Fibroblast of lung (primary cell): ENCODE data around the gene C1QTNF5. TPM values are rescaled to one million over a fixed set of nuclear protein-coding genes. Genes with fewer than 3 reads are reported as not detected.

ENCODE experiments used
- DNase-seq, 2 donors: peaks; one replicate each; pipeline versions ENCODE4 v3.0.0 to v3.0.0-alpha.2; 2010; ENCODE audit warnings: low read depth in 2 of 2
- H2AFZ ChIP-seq: 2 replicates; pipeline ENCODE4 v1.5.1; 2012; ENCODE audit warnings: low read length, control low read depth, inconsistent platforms
- H3K27ac ChIP-seq: 2 replicates; pipeline ENCODE4 v1.5.1; 2011; ENCODE audit warnings: low read length, control low read depth; ENCODE audit not compliant: insufficient read depth
- H3K27me3 ChIP-seq: 2 replicates; pipeline ENCODE4 v1.5.1; 2011; ENCODE audit warnings: mild to moderate bottlenecking, low read length; ENCODE audit not compliant: control insufficient read depth, insufficient read depth
- H3K36me3 ChIP-seq: 2 replicates; pipeline ENCODE4 v1.5.1; 2011; ENCODE audit warnings: low read length; ENCODE audit not compliant: control insufficient read depth, insufficient read depth
- H3K4me1 ChIP-seq: 2 replicates; pipeline ENCODE4 v1.5.1; 2011; ENCODE audit warnings: low read length; ENCODE audit not compliant: control insufficient read depth, insufficient read depth; ENCODE audit errors: extremely low read depth
- H3K4me2 ChIP-seq: 2 replicates; pipeline ENCODE4 v1.5.1; 2011; ENCODE audit warnings: low read length, control low read depth; ENCODE audit not compliant: insufficient read depth; ENCODE audit errors: extremely low read depth
- H3K4me3 ChIP-seq, 4 experiments: fragments of 200-600 bp in 1 of 4; sonication (generic) in 1 of 4; replicated peaks in 1 of 4; 2 replicates each; pipeline ENCODE4 v1.5.1; 2011 to 2016; ENCODE audit warnings: low read length in 4 of 4, low read depth in 3 of 4, mild to moderate bottlenecking in 3 of 4, control low read depth in 2 of 4, inconsistent platforms in 1 of 4, mixed read lengths in 1 of 4; ENCODE audit not compliant: insufficient read depth in 1 of 4; ENCODE audit errors: control extremely low read depth in 1 of 4
- H3K79me2 ChIP-seq: 2 replicates; pipeline ENCODE4 v1.5.1; 2012; ENCODE audit warnings: mild to moderate bottlenecking, low read length, inconsistent platforms; ENCODE audit not compliant: control insufficient read depth, insufficient read depth
- H3K9ac ChIP-seq: 2 replicates; pipeline ENCODE4 v1.5.1; 2011; ENCODE audit warnings: mild to moderate bottlenecking, low read length, control low read depth; ENCODE audit not compliant: insufficient read depth
- H3K9me3 ChIP-seq: 2 replicates; pipeline ENCODE4 v1.5.1; 2012; ENCODE audit warnings: low read depth, low read length; ENCODE audit not compliant: control insufficient read depth, insufficient read depth
- H4K20me1 ChIP-seq: 2 replicates; pipeline ENCODE4 v1.5.1; 2011; ENCODE audit warnings: low read length; ENCODE audit not compliant: control insufficient read depth, insufficient read depth; ENCODE audit errors: extremely low read depth
- CTCF ChIP-seq, 2 donors: IDR thresholded peaks in 1 of 2; conservative IDR thresholded peaks in 1 of 2; 1 replicate in 1 of 2; 2 replicates in 1 of 2; pipeline ENCODE4 v1.5.1; 2011 to 2012; ENCODE audit warnings: low read length in 2 of 2, control low read depth in 1 of 2, inconsistent platforms in 1 of 2, low read depth in 1 of 2, mild to moderate bottlenecking in 1 of 2
- EZH2 ChIP-seq: IDR thresholded peaks from 2 replicates; pipeline ENCODE4 v1.5.1; 2012; ENCODE audit warnings: low read length, control low read depth, mild to moderate bottlenecking; ENCODE audit errors: missing control alignments
- polyA plus RNA-seq, 2 donors: library from polyadenylated mRNA; depleted of rRNA in 1 of 2; stranded (reverse) in 1 of 2; unstranded in 1 of 2; fragments of >200 nt; gene quantifications; 2 replicates each; pipeline ENCODE4 v1.2.1, GENCODE V29; 2011 to 2012; ENCODE audit warnings: missing spikeins in 1 of 2
- total RNA-seq: library from RNA; depleted of rRNA; stranded (reverse); fragments of >200 nt; gene quantifications from 2 replicates; pipeline ENCODE4 v1.2.1, GENCODE V29; 2014

Gene C1QTNF5
- total and polyA plus RNA-seq, 2 donors (not counting 1 experiment from before 2014, with no cell fraction given) = 13.4 to 32.0 TPM

- Histone ChIP-seq H2AFZ (no peak overlapping the region), H3K27me3 (peaks cover 16% of the 10 kb centered on the region), H3K27ac (no peak overlapping the region), H3K4me1 (peaks cover 14% of the 10 kb centered on the region), H3K79me2 (no peaks in the 10 kb centered on the region), H3K9ac (no peak overlapping the region), H3K9me3 (no peaks in the 10 kb centered on the region), H4K20me1 (no peaks in the 10 kb centered on the region), H3K4me3 (no peak overlapping the region), H3K4me2 (no peak overlapping the region), H3K36me3 (no peaks in the 10 kb centered on the region)
- DNase-seq = no peak
- TF ChIP-seq CTCF (conservative IDR thresholded peaks at IDR 0.05 in 1 of 2, IDR thresholded peaks at IDR 0.05 in 1 of 2; ENCODE audit: low read depth in 1 of 2, low read length in 2 of 2) (no peak), EZH2 (no peak)
These were observed 1.9 kb upstream of the C1QTNF5 start for GRCh38 chr11:119342362-119343130.

GRCh38 chr11:119342023-119342300, 1.3 kb upstream of the C1QTNF5 start:
- Histone ChIP-seq H3K27ac (no peak overlapping the region), H3K4me3 (no peak overlapping the region), H3K36me3 (no peaks in the 10 kb centered on the region), H4K20me1 (no peaks in the 10 kb centered on the region), H3K79me2 (no peaks in the 10 kb centered on the region), H3K9ac (no peak overlapping the region), H3K4me1 (peaks cover 19% of the 10 kb centered on the region), H2AFZ (no peak overlapping the region), H3K4me2 (no peak overlapping the region), H3K9me3 (no peaks in the 10 kb centered on the region), H3K27me3 (peaks cover 10% of the 10 kb centered on the region)
- no peak for TF ChIP-seq CTCF (conservative IDR thresholded peaks at IDR 0.05 in 1 of 2, IDR thresholded peaks at IDR 0.05 in 1 of 2; ENCODE audit: low read depth in 1 of 2, low read length in 2 of 2)
- TF ChIP-seq EZH2 = no peak
- no peak for DNase-seq

GRCh38 chr11:119341222-119342022, 739 bp upstream of the C1QTNF5 start:
- Histone ChIP-seq H3K4me2 (peak overlapping the region; percentile 82), H2AFZ (no peak overlapping the region), H3K4me3 (peak overlapping the region in 3 of 4 experiments; percentile 25 to 70 (median 44))

More at GRCh38 chr11:119341222-119342022, 739 bp upstream of the C1QTNF5 start:
- Histone ChIP-seq H3K27ac (no peak overlapping the region), H3K9ac (no peak overlapping the region), H3K36me3 (no peaks in the 10 kb centered on the region), H4K20me1 (no peaks in the 10 kb centered on the region), H3K9me3 (no peaks in the 10 kb centered on the region), H3K4me1 (peaks cover 24% of the 10 kb centered on the region), H3K79me2 (no peaks in the 10 kb centered on the region), H3K27me3 (peaks cover 10% of the 10 kb centered on the region)
- no peak for TF ChIP-seq EZH2
- DNase-seq = no peak
